Smooth muscle cell (in vitro differentiated cells): ENCODE measurements around the gene ZNF17. TPM values are rescaled to one million over a fixed set of nuclear protein-coding genes. Genes with fewer than 3 reads are reported as not detected.

ENCODE experiments used
- DNase-seq: peaks from one replicate; lab custom pipeline; 2025; ENCODE audit not compliant: unreplicated experiment; lab: John Stamatoyannopoulos, UW
- H2AFZ ChIP-seq: fragments of 200-600 bp; sonication (generic); 2 replicates; pipeline ENCODE4 v1.6.0; 2016; ENCODE audit warnings: antibody characterized with exemption, low read depth, mild to moderate bottlenecking
- H3F3A ChIP-seq: fragments of 200-600 bp; sonication (generic); 2 replicates; pipeline ENCODE4 v1.6.0; 2017; ENCODE audit warnings: antibody characterized with exemption, low read depth
- H3K27ac ChIP-seq: fragments of 200-600 bp; sonication (generic); 2 replicates; pipeline ENCODE4 v1.5.1; 2016; ENCODE audit warnings: low read depth, mild to moderate bottlenecking
- H3K27me3 ChIP-seq: fragments of 200-600 bp; sonication (generic); 2 replicates; pipeline ENCODE4 v1.6.1; 2016; ENCODE audit warnings: low read depth, mild to moderate bottlenecking
- H3K36me3 ChIP-seq: fragments of 200-600 bp; sonication (generic); 2 replicates; pipeline ENCODE4 v1.5.1; 2016; ENCODE audit warnings: low read depth
- H3K4me1 ChIP-seq: fragments of 200-600 bp; sonication (generic); 2 replicates; pipeline ENCODE4 v1.5.1; 2016; ENCODE audit warnings: low read depth
- H3K4me2 ChIP-seq: fragments of 200-600 bp; sonication (generic); 2 replicates; pipeline ENCODE4 v1.6.0; 2016; ENCODE audit warnings: mild to moderate bottlenecking
- H3K4me3 ChIP-seq: fragments of 200-600 bp; sonication (generic); 2 replicates; pipeline ENCODE4 v1.5.1; 2016; ENCODE audit warnings: mild to moderate bottlenecking
- H3K79me2 ChIP-seq: fragments of 200-600 bp; sonication (generic); 2 replicates; pipeline ENCODE4 v1.6.0; 2016; ENCODE audit warnings: low read depth, mild to moderate bottlenecking
- H3K9ac ChIP-seq: fragments of 200-600 bp; sonication (generic); 2 replicates; pipeline ENCODE4 v1.6.0; 2016; ENCODE audit warnings: low read depth
- H3K9me3 ChIP-seq: fragments of 200-600 bp; sonication (generic); replicated peaks from 2 replicates; pipeline ENCODE4 v1.5.1; 2016; ENCODE audit warnings: low read depth
- H4K20me1 ChIP-seq: fragments of 200-600 bp; sonication (generic); 2 replicates; pipeline ENCODE4 v1.6.0; 2016; ENCODE audit warnings: low read depth
- WGBS: methylation state at CpG from one replicate; pipeline ENCODE4 v1.1.7; 2016; ENCODE audit warnings: low lambda C conversion rate; 5-methylcytosine and 5-hydroxymethylcytosine counted together
- polyA plus RNA-seq: library from polyadenylated mRNA; unstranded; fragments of >200 nt; fragmentation: Nextera tagmentation; extraction: Ambion mirVana; gene quantifications from 2 replicates; pipeline ENCODE4 v1.2.1, GENCODE V29; 2016
- total RNA-seq: library from RNA; depleted of rRNA; stranded (reverse); fragments of >200 nt; gene quantifications from 2 replicates; pipeline ENCODE4 v1.2.3, GENCODE V29; 2014
- TF ChIP-seq, protein P1 (sequence below): fragments of 200-600 bp; sonication (generic); IDR thresholded peaks from 2 replicates; pipeline ENCODE4 v1.5.1; 2017; ENCODE audit warnings: borderline replicate concordance, mild to moderate bottlenecking, antibody characterized with exemption; ENCODE audit not compliant: insufficient read depth, poor library complexity, severe bottlenecking

ZNF17 gene
- total and polyA plus RNA-seq, 2 experiments from 2014 or later, result 0.95 to 4.3 TPM

DNA sequence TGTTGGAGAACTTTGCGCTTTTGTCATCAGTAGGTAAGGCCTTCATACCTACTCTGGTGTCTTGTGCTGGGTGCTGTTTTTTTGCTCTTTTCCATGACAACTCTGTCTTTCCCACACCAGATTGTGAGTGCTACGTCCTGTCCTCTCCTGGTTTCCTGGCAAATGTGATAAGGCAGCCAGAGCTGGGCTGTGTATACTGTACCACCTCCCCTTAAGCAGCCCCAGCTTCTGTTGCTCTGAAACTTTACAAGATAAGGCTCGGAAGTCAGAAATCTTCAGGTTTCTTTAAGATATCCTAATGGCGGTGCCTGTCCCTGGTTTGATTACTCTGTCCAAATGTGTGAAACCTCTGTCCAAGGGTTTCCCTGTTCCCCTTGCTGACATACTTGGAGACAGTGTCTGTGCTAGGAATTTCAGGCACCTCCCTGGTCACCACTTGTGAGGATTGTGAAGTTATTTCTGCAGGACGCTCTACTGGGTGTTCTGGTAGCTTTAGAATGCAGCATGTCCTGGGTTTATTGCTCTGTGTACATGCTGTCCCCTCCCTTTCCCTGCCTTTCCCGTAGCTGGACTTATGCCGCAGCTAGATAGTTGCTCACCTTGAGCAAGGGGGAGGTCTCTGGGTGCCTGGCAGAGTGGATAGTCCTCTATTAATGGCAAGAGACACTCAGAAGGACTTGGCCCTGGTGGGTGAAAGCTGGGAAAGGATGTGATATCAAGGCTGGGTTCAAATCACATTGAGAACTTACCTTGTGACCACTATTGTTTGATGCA is 31.2 kb downstream of the ZNF17 start:
- Histone ChIP-seq H4K20me1 (peaks cover 14% of the 10 kb centered on the region), H3K79me2 (peaks cover 51% of the 10 kb centered on the region), H3K4me3 (no peak overlapping the region), H3K4me2 (no peak overlapping the region), H3K9me3 (peaks cover 7% of the 10 kb centered on the region), H3K36me3 (peaks cover 14% of the 10 kb centered on the region), H3K9ac (no peak overlapping the region), H2AFZ (no peak overlapping the region), H3K27me3 (no peaks in the 10 kb centered on the region), H3F3A (no peaks in the 10 kb centered on the region), H3K27ac (no peak overlapping the region), H3K4me1 (no peaks in the 10 kb centered on the region)
- TF ChIP-seq, protein P1, sequence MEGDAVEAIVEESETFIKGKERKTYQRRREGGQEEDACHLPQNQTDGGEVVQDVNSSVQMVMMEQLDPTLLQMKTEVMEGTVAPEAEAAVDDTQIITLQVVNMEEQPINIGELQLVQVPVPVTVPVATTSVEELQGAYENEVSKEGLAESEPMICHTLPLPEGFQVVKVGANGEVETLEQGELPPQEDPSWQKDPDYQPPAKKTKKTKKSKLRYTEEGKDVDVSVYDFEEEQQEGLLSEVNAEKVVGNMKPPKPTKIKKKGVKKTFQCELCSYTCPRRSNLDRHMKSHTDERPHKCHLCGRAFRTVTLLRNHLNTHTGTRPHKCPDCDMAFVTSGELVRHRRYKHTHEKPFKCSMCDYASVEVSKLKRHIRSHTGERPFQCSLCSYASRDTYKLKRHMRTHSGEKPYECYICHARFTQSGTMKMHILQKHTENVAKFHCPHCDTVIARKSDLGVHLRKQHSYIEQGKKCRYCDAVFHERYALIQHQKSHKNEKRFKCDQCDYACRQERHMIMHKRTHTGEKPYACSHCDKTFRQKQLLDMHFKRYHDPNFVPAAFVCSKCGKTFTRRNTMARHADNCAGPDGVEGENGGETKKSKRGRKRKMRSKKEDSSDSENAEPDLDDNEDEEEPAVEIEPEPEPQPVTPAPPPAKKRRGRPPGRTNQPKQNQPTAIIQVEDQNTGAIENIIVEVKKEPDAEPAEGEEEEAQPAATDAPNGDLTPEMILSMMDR, result no peak
- no peak for DNase-seq
- 83% methylated on average over 7 of the region's 7 CpGs for WGBS

DNA sequence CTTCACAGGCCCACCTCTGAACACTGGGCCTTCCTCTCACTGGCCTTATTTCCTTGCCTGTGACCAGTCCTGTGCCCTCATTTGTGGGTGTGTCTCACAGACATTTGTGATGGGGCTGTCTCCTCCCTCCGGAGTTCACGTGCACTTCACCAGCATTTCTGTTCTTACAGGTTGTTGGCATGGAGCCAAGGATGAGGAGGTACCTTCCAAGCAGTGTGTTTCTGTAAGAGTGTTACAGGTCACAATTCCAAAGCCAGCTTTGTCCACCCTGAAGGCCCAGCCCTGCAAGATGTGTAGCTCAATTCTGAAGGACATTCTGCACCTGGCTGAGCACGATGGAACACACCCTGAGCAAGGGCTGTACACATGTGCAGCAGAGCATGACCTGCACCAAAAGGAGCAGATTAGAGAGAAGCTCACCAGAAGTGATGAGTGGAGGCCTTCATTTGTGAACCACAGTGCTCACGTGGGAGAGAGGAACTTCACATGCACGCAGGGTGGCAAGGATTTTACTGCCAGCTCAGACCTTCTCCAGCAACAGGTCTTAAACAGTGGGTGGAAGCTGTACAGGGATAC is 32.2 kb downstream of the ZNF17 start:
- H3K4me3 ChIP-seq, result no peak overlapping the region
- no peak overlapping the region for H2AFZ ChIP-seq
- no peaks in the 10 kb centered on the region for H3K4me1 ChIP-seq
- H3K27ac ChIP-seq, result no peak overlapping the region
- H3F3A ChIP-seq, result no peaks in the 10 kb centered on the region
- peaks cover 14% of the 10 kb centered on the region for H3K36me3 ChIP-seq
- H3K9ac ChIP-seq, result no peak overlapping the region
- H3K27me3 ChIP-seq, result no peaks in the 10 kb centered on the region
- H4K20me1 ChIP-seq, result peaks cover 14% of the 10 kb centered on the region
- no peak for DNase-seq
- peaks cover 7% of the 10 kb centered on the region for H3K9me3 ChIP-seq
- no peak overlapping the region for H3K4me2 ChIP-seq
- TF ChIP-seq, protein P1, result no peak
- 86% methylated on average over 5 of the region's 5 CpGs for WGBS
- H3K79me2 ChIP-seq, result peaks cover 42% of the 10 kb centered on the region

DNA sequence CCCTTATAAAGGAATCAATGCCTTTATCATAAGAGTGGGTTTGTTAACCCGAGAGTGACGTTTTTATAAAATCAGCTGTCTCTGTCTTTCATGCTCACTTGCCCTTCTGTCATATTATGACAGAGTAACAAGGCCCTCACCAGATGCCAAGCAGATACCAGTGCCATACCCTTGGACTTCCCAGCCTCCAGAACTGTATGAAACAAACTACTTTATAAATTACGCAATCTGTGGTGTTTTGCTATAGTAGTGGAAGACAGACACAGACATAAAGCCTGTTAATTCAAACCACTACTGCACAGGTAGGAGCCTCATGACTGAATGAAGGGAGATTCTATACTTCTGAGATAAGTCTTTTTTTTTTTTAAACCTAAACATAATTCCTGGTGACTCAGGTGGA is 41.3 kb downstream of the ZNF17 start:
- Histone ChIP-seq H3K36me3 (no peaks in the 10 kb centered on the region), H3K4me2 (no peak overlapping the region), H2AFZ (no peak overlapping the region), H3K79me2 (no peaks in the 10 kb centered on the region), H3F3A (no peaks in the 10 kb centered on the region), H4K20me1 (no peaks in the 10 kb centered on the region), H3K9me3 (no peaks in the 10 kb centered on the region), H3K4me1 (no peaks in the 10 kb centered on the region), H3K4me3 (no peak overlapping the region), H3K27me3 (no peaks in the 10 kb centered on the region), H3K27ac (no peak overlapping the region), H3K9ac (no peak overlapping the region)
- DNase-seq, result no peak
- TF ChIP-seq, protein P1, result no peak
- WGBS, result 100% methylated on average over 3 of the region's 3 CpGs
